HCT116 (cell line): Measurements from ENCODE around the gene ZNF582. TPM values are rescaled to one million over a fixed set of nuclear protein-coding genes. Genes with fewer than 3 reads are reported as not detected.

Source experiments
- ATAC-seq: fragments of 200-7000 bp; cut with Tn5 transposase; 2 replicates; pipeline ENCODE4 v1.9.1; 2020; ENCODE audit warnings: mild to moderate bottlenecking, moderate library complexity
- BruUV-seq: library from RNA; stranded (reverse); fragments of 400-500 nt; replicated peaks from 2 replicates; lab custom pipeline; 2021; lab: Mats Ljungman, UMichigan
- CTCF ChIA-PET: fragments of 300-600 bp; sonication (Branson Sonifier 250); formaldehyde crosslinking; loops from one replicate; lab custom pipeline; 2021; ENCODE audit warnings: antibody characterized with exemption; lab: Charles Lee
- POLR2A ChIA-PET: fragments of 300-600, 350-600 bp; sonication (Branson Sonifier 250); formaldehyde crosslinking; loops from one replicate; lab custom pipeline; 2021; ENCODE audit warnings: antibody characterized with exemption; lab: Charles Lee
- RAD21 ChIA-PET, 2 experiments: fragments of 300-600 bp; sonication (Branson Sonifier 250); formaldehyde crosslinking; loops; one replicate each; lab custom pipeline; 2023; ENCODE audit warnings: low total read pairs in 2 of 2; ENCODE audit not compliant: uncharacterized antibody in 2 of 2, unreplicated experiment in 2 of 2, low non-redundant PET in 1 of 2; lab: Charles Lee
- DNase-seq: peaks from one replicate; pipeline ENCODE4 v3.0.0-alpha.2; 2010; ENCODE audit warnings: low read depth, low spot score
- H2AFZ ChIP-seq: fragments of 200-600 bp; shearing (Covaris generic), sonication (generic); 2 replicates; pipeline ENCODE4 v1.6.1; 2017; ENCODE audit warnings: low read depth, mixed run types, mixed read lengths, antibody characterized with exemption, low read length; ENCODE audit not compliant: poor library complexity, severe bottlenecking
- H3K27ac ChIP-seq: 2 replicates; pipeline ENCODE4 v1.5.1; 2012; ENCODE audit warnings: low read depth, low read length
- H3K27me3 ChIP-seq: fragments of 200-600 bp; sonication (generic); 2 replicates; pipeline ENCODE4 v1.6.1; 2016; ENCODE audit warnings: mixed run types, low read length, mixed read lengths; ENCODE audit not compliant: insufficient read depth
- H3K36me3 ChIP-seq, 2 experiments: fragments of 200-500 bp in 1 of 2; fragments of 200-600 bp in 1 of 2; sonication (Bioruptor generic) in 1 of 2; sonication (generic) in 1 of 2; 2 replicates each; pipeline versions ENCODE4 v1.5.1 to v1.6.1; 2014 to 2016; ENCODE audit warnings: low read length in 2 of 2, inconsistent platforms in 1 of 2, mixed read lengths in 1 of 2, mixed run types in 1 of 2; ENCODE audit not compliant: insufficient read depth in 2 of 2, control insufficient read depth in 1 of 2
- H3K4me1 ChIP-seq, 2 experiments: fragments of 200-600 bp in 1 of 2; sonication (generic) in 1 of 2; 2 replicates each; pipeline versions ENCODE4 v1.5.1 to v1.6.1; 2012 to 2017; ENCODE audit warnings: low read length in 2 of 2, inconsistent platforms in 1 of 2, mild to moderate bottlenecking in 1 of 2, mixed read lengths in 1 of 2, mixed run types in 1 of 2, moderate library complexity in 1 of 2; ENCODE audit not compliant: insufficient read depth in 2 of 2, control insufficient read depth in 1 of 2
- H3K4me2 ChIP-seq: fragments of 200-600 bp; sonication (generic); 2 replicates; pipeline ENCODE4 v1.6.1; 2017; ENCODE audit warnings: mixed run types, low read length, mixed read lengths
- H3K4me3 ChIP-seq, 2 experiments: fragments of 200-600 bp in 1 of 2; sonication (generic) in 1 of 2; replicated peaks in 1 of 2; 2 replicates each; pipeline ENCODE4 v1.5.1; 2011 to 2016; ENCODE audit warnings: low read length in 2 of 2, control low read depth in 1 of 2, low read depth in 1 of 2, mild to moderate bottlenecking in 1 of 2, mixed read lengths in 1 of 2, mixed run types in 1 of 2
- H3K79me2 ChIP-seq: fragments of 200-600 bp; sonication (generic); 2 replicates; pipeline ENCODE4 v1.6.1; 2017; ENCODE audit warnings: mild to moderate bottlenecking, mixed run types, low read length, moderate library complexity, mixed read lengths; ENCODE audit not compliant: insufficient read depth
- H3K9ac ChIP-seq: fragments of 200-600 bp; sonication (generic); 2 replicates; pipeline ENCODE4 v1.6.1; 2016; ENCODE audit warnings: low read length, mixed read lengths
- H3K9me2 ChIP-seq: fragments of 200-600 bp; sonication (generic), shearing (Covaris generic); 2 replicates; pipeline ENCODE4 v1.6.1; 2017; ENCODE audit warnings: mixed run types, mild to moderate bottlenecking, moderate library complexity; ENCODE audit not compliant: insufficient read depth
- H3K9me3 ChIP-seq, 2 experiments: fragments of 200-500 bp in 1 of 2; fragments of 200-600 bp in 1 of 2; sonication (Bioruptor generic) in 1 of 2; sonication (generic) in 1 of 2; 2 replicates each; pipeline ENCODE4 v1.6.1; 2014 to 2017; ENCODE audit warnings: low read length in 2 of 2, mixed read lengths in 2 of 2, inconsistent platforms in 1 of 2, low read depth in 1 of 2, mild to moderate bottlenecking in 1 of 2, mixed run types in 1 of 2, moderate library complexity in 1 of 2; ENCODE audit not compliant: control insufficient read depth in 1 of 2, insufficient read depth in 1 of 2
- H4K20me1 ChIP-seq: fragments of 200-600 bp; sonication (generic), shearing (Covaris generic); 2 replicates; pipeline ENCODE4 v1.6.1; 2017; ENCODE audit warnings: mixed run types, mild to moderate bottlenecking, moderate library complexity; ENCODE audit not compliant: insufficient read depth
- CEBPB ChIP-seq: IDR thresholded peaks from 2 replicates; pipeline ENCODE4 v1.6.1; 2012; ENCODE audit warnings: low read depth
- EGR1 ChIP-seq: IDR thresholded peaks from 2 replicates; pipeline ENCODE4 v1.6.1; 2012; ENCODE audit warnings: low read depth
- EZH2phosphoT487 ChIP-seq: fragments of 200-600 bp; IDR thresholded peaks from 2 replicates; pipeline ENCODE4 v1.6.1; 2018; ENCODE audit warnings: antibody characterized with exemption, borderline replicate concordance
- FOSL1 ChIP-seq: IDR thresholded peaks from 2 replicates; pipeline ENCODE4 v1.6.1; 2012; ENCODE audit warnings: low read depth
- POLR2A ChIP-seq: IDR thresholded peaks from 2 replicates; pipeline ENCODE4 v1.7.0; 2011; ENCODE audit warnings: borderline replicate concordance; ENCODE audit not compliant: insufficient read depth, insufficient read length; ENCODE audit errors: extremely low read depth
- POLR2AphosphoS5 ChIP-seq: IDR thresholded peaks from 2 replicates; pipeline ENCODE4 v1.6.1; 2011; ENCODE audit warnings: mild to moderate bottlenecking, low read depth, low read length, moderate library complexity
- RAD21 ChIP-seq: IDR thresholded peaks from 2 replicates; pipeline ENCODE4 v1.6.1; 2012; ENCODE audit warnings: low read depth, mild to moderate bottlenecking
- SIN3A ChIP-seq: IDR thresholded peaks from 2 replicates; pipeline ENCODE4 v1.6.1; 2012; ENCODE audit warnings: low read depth
- SRF ChIP-seq: IDR thresholded peaks from 2 replicates; pipeline ENCODE4 v1.6.1; 2012; ENCODE audit warnings: low read depth
- ZFX ChIP-seq: fragments of 450-650 bp; IDR thresholded peaks from 2 replicates; pipeline ENCODE4 v1.6.1; 2017
- ZNF274 ChIP-seq: fragments of 200-500 bp; sonication (Bioruptor generic); IDR thresholded peaks from 2 replicates; pipeline ENCODE4 v1.6.1; 2014; ENCODE audit warnings: mild to moderate bottlenecking, low read depth, low read length, inconsistent platforms
- intact Hi-C: fragments of 100-400 bp; cut with micrococcal nuclease; formaldehyde crosslinking; loops from 2 replicates; pipeline ENCODE4 v1.10.0; 2022
- total RNA-seq: library from RNA; stranded (reverse); gene quantifications from one replicate; pipeline ENCODE4 v1.2.1, GENCODE V29; 2021; ENCODE audit not compliant: unreplicated experiment
- TF ChIP-seq, protein P1 (sequence below): IDR thresholded peaks from 2 replicates; pipeline ENCODE4 v1.6.1; 2012
- TF ChIP-seq, protein P2 (sequence below), 3 experiments: fragments of 200-600 bp in 1 of 3; sonication (generic) in 1 of 3; IDR thresholded peaks in 2 of 3; conservative IDR thresholded peaks in 1 of 3; 2 replicates each; pipeline ENCODE4 v1.5.1; 2012 to 2017; ENCODE audit warnings: low read depth in 2 of 3, low read length in 2 of 3, antibody characterized with exemption in 1 of 3, borderline replicate concordance in 1 of 3, control low read depth in 1 of 3, mild to moderate bottlenecking in 1 of 3, mixed read lengths in 1 of 3, mixed run types in 1 of 3, moderate library complexity in 1 of 3; ENCODE audit not compliant: insufficient read depth in 1 of 3
- TF ChIP-seq, protein P3 (sequence below): IDR thresholded peaks from 2 replicates; pipeline ENCODE4 v1.6.1; 2012; ENCODE audit warnings: low read depth

The ZNF582 gene
- total RNA-seq, 1 experiment from 2014 or later: not detected

DNA sequence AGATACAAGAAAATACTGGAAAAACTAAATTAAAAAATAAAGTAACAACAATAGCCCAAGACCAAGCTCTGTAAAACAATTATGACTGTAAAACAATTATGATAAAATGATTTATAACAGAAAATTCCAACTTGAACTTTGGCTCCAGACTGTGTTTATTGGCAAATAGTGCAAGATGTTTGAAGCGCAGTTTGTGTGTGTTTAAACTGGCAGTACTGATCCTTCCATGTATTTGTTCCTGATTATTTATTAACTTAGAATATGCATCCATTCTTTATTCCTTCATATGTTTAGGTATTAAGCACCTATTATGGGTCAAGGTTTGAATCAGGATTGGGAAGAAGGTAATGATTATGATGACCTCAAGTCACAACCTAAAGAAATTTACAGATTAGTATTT is 37.8 kb downstream of the ZNF582 start:
- Histone ChIP-seq H3K27me3 (no peaks in the 10 kb centered on the region), H3K36me3 (no peaks in the 10 kb centered on the region), H2AFZ (no peak overlapping the region), H3K27ac (no peak overlapping the region), H4K20me1 (no peaks in the 10 kb centered on the region), H3K9me2 (no peaks in the 10 kb centered on the region), H3K4me2 (no peak overlapping the region), H3K79me2 (no peaks in the 10 kb centered on the region), H3K9me3 (no peaks in the 10 kb centered on the region), H3K9ac (no peak overlapping the region), H3K4me1 (no peaks in the 10 kb centered on the region), H3K4me3 (no peak overlapping the region)
- CTCF ChIA-PET: no interaction called here
- DNase-seq (no peak), ATAC-seq (no peak)
- POLR2A ChIA-PET: no interaction called here
- RAD21 ChIA-PET: no interaction called here
- TF ChIP-seq POLR2A (no peak), ZNF274 (no peak), CEBPB (no peak), EZH2phosphoT487 (no peak), SRF (no peak), FOSL1 (no peak), POLR2AphosphoS5 (no peak), RAD21 (no peak), SIN3A (no peak), ZFX (no peak), EGR1 (no peak)
- TF ChIP-seq, protein P1, sequence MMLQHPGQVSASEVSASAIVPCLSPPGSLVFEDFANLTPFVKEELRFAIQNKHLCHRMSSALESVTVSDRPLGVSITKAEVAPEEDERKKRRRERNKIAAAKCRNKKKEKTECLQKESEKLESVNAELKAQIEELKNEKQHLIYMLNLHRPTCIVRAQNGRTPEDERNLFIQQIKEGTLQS: no peak
- TF ChIP-seq, protein P2, sequence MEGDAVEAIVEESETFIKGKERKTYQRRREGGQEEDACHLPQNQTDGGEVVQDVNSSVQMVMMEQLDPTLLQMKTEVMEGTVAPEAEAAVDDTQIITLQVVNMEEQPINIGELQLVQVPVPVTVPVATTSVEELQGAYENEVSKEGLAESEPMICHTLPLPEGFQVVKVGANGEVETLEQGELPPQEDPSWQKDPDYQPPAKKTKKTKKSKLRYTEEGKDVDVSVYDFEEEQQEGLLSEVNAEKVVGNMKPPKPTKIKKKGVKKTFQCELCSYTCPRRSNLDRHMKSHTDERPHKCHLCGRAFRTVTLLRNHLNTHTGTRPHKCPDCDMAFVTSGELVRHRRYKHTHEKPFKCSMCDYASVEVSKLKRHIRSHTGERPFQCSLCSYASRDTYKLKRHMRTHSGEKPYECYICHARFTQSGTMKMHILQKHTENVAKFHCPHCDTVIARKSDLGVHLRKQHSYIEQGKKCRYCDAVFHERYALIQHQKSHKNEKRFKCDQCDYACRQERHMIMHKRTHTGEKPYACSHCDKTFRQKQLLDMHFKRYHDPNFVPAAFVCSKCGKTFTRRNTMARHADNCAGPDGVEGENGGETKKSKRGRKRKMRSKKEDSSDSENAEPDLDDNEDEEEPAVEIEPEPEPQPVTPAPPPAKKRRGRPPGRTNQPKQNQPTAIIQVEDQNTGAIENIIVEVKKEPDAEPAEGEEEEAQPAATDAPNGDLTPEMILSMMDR (IDR thresholded peaks at IDR 0.05 in 2 of 3, conservative IDR thresholded peaks at IDR 0.05 in 1 of 3; ENCODE audit: borderline replicate concordance in 1 of 3, insufficient read depth in 1 of 3, low read depth in 2 of 3, low read length in 2 of 3): no peak
- TF ChIP-seq, protein P3, sequence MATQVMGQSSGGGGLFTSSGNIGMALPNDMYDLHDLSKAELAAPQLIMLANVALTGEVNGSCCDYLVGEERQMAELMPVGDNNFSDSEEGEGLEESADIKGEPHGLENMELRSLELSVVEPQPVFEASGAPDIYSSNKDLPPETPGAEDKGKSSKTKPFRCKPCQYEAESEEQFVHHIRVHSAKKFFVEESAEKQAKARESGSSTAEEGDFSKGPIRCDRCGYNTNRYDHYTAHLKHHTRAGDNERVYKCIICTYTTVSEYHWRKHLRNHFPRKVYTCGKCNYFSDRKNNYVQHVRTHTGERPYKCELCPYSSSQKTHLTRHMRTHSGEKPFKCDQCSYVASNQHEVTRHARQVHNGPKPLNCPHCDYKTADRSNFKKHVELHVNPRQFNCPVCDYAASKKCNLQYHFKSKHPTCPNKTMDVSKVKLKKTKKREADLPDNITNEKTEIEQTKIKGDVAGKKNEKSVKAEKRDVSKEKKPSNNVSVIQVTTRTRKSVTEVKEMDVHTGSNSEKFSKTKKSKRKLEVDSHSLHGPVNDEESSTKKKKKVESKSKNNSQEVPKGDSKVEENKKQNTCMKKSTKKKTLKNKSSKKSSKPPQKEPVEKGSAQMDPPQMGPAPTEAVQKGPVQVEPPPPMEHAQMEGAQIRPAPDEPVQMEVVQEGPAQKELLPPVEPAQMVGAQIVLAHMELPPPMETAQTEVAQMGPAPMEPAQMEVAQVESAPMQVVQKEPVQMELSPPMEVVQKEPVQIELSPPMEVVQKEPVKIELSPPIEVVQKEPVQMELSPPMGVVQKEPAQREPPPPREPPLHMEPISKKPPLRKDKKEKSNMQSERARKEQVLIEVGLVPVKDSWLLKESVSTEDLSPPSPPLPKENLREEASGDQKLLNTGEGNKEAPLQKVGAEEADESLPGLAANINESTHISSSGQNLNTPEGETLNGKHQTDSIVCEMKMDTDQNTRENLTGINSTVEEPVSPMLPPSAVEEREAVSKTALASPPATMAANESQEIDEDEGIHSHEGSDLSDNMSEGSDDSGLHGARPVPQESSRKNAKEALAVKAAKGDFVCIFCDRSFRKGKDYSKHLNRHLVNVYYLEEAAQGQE: no peak
- intact Hi-C loops: no loop called here
- no TSS peak for BruUV-seq
